ENCODE data around the gene SORCS2.

DNA sequence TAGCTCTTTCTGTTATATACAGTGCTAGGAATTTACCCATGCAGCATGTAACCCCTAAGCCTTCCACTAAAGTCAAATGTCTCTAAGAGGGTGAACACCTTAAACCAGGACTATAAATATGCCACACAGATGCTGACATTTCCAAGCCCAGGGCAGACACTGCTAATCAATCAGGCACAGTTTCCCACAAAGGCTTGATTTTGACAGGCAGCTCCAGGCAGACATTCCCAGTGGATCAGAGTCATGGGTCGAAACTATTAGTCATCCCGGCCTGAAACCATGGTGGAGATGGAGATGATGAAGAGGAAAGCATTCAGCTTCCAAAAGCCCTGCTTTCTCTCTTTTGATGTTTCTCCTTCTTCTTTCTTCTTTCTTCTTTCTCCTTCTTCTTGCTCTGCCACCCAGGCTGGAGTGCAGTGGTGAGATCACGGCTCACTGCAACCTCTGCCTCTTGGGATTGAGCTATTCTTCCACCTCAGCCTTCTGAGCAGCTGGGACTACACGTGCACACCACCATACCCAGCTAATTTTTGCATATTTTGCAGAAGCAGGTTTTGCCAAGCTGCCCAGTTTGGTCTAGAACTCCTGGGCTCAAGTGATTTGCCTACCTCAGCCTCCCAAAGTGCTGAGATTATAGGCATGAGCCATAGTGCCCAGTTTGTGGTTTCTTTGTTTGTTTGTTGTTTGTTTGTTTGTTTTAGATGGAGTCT lies 21.0 kb upstream of the SORCS2 start:
- TF ChIP-seq, protein P1, sequence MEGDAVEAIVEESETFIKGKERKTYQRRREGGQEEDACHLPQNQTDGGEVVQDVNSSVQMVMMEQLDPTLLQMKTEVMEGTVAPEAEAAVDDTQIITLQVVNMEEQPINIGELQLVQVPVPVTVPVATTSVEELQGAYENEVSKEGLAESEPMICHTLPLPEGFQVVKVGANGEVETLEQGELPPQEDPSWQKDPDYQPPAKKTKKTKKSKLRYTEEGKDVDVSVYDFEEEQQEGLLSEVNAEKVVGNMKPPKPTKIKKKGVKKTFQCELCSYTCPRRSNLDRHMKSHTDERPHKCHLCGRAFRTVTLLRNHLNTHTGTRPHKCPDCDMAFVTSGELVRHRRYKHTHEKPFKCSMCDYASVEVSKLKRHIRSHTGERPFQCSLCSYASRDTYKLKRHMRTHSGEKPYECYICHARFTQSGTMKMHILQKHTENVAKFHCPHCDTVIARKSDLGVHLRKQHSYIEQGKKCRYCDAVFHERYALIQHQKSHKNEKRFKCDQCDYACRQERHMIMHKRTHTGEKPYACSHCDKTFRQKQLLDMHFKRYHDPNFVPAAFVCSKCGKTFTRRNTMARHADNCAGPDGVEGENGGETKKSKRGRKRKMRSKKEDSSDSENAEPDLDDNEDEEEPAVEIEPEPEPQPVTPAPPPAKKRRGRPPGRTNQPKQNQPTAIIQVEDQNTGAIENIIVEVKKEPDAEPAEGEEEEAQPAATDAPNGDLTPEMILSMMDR (optimal IDR thresholded peaks at IDR 0.05 in 1 of 3, IDR thresholded peaks at IDR 0.05 in 1 of 3, conservative IDR thresholded peaks at IDR 0.05 in 1 of 3; ENCODE audit: extremely low read depth in 1 of 3, insufficient read depth in 2 of 3, low read length in 3 of 3): no peak
- TF ChIP-seq EZH2 (IDR thresholded peaks at IDR 0.05; ENCODE audit: low read length): no peak

Measured in keratinocyte (primary cell).